Testis (tissue), 3 donors: ENCODE results near the gene NEK5. TPM values are rescaled to one million over a fixed set of nuclear protein-coding genes. Genes with fewer than 3 reads are reported as not detected.

Source experiments
- DNase-seq: peaks from one replicate; pipeline ENCODE4 v3.0.0-alpha.2; 2019
- H3K27ac ChIP-seq, 2 donors: fragments of 200-600 bp; sonication (generic); one replicate each; pipeline ENCODE4 v1.5.1; 2019
- H3K27me3 ChIP-seq: fragments of 200-600 bp; sonication (generic); one replicate; pipeline ENCODE4 v1.5.1; 2019
- H3K36me3 ChIP-seq: fragments of 200-600 bp; sonication (generic); one replicate; pipeline ENCODE4 v1.5.1; 2017; ENCODE audit warnings: low read depth; ENCODE audit errors: missing control alignments
- H3K4me1 ChIP-seq: fragments of 200-600 bp; sonication (generic); one replicate; pipeline ENCODE4 v1.5.1; 2019
- H3K4me3 ChIP-seq, 2 donors: fragments of 200-600 bp; sonication (generic); one replicate each; pipeline ENCODE4 v1.5.1; 2017 to 2019
- H3K9me3 ChIP-seq: fragments of 200-600 bp; sonication (generic); one replicate; pipeline ENCODE4 v1.5.1; 2017
- CTCF ChIP-seq, 3 experiments: fragments of 450-650 bp in 2 of 3; fragments of 200-600 bp in 1 of 3; sonication (generic) in 1 of 3; IDR thresholded peaks; one replicate each; pipeline ENCODE4 v1.5.1; 2016 to 2019; ENCODE audit warnings: antibody characterized with exemption in 3 of 3, mild to moderate bottlenecking in 2 of 3, moderate library complexity in 1 of 3
- POLR2A ChIP-seq: fragments of 450-650 bp; IDR thresholded peaks from one replicate; pipeline ENCODE4 v1.6.1; 2017; ENCODE audit warnings: antibody characterized with exemption, mild to moderate bottlenecking, moderate library complexity
- WGBS, 2 donors: methylation state at CpG; one replicate each; pipeline ENCODE4 v1.1.5; 2018; 5-methylcytosine and 5-hydroxymethylcytosine counted together
- intact Hi-C: fragments of 100-400 bp; cut with DNase I; formaldehyde crosslinking; loops from one replicate; pipeline ENCODE4 v1.15.1; 2023; ENCODE audit warnings: low total_unique reads
- polyA plus RNA-seq: library from polyadenylated mRNA; stranded (reverse); fragments of 350-450 nt; fragmentation: Illumina TruSeq; extraction: RNeasy Lipid Tissue Mini Kit (QIAGEN cat#74804); gene quantifications from one replicate; pipeline ENCODE4 v1.2.3, GENCODE V29; 2014; ENCODE audit warnings: low read depth, low replicate concordance; ENCODE audit not compliant: insufficient read depth
- total RNA-seq, 2 donors: library from RNA; depleted of rRNA; stranded (reverse); fragments of >200 nt; gene quantifications; one replicate each; pipeline ENCODE4 v1.2.3, GENCODE V29; 2016

NEK5 gene
- total and polyA plus RNA-seq, 3 donors from 2014 or later = 9.2 to 17.3 (median 9.5) TPM

- Histone ChIP-seq H3K27ac (no peak overlapping the region), H3K4me3 (no peak overlapping the region), H3K9me3 (no peaks in the 10 kb centered on the region), H3K4me1 (no peaks in the 10 kb centered on the region), H3K27me3 (no peaks in the 10 kb centered on the region), H3K36me3 (no peaks in the 10 kb centered on the region)
- intact Hi-C loops = no loop called here
- 84 to 88% methylated on average over 5 of the region's 5 CpGs for WGBS, 2 donors
- no peak for DNase-seq
- TF ChIP-seq POLR2A (no peak), CTCF (IDR thresholded peaks at IDR 0.05) (no peak)
Observed at GRCh38 chr13:52097197-52097596, 31.7 kb downstream of the NEK5 start.

DNA sequence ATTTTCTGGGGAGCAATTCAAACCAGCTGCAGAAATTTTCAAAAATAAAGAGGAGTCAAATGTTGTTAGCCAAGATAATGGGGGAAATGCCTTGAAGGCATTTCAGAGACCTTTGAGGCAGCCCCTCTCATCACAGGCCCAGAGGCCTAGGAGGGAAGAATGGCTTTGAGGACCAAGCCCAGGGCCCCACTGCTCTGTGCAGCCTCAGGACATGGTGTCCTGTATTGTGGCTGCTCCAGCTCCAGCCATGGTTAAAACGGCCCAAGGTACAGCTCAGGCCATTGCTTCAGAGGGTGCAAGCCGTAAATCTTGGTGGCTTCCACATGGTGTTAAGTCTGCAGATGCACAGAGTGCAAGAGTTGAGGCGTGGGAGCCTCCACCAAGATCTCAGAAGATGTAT, 32.1 kb downstream of the NEK5 start:
- Histone ChIP-seq H3K4me3 (no peak overlapping the region), H3K36me3 (no peaks in the 10 kb centered on the region), H3K27me3 (no peaks in the 10 kb centered on the region), H3K4me1 (no peaks in the 10 kb centered on the region), H3K27ac (no peak overlapping the region), H3K9me3 (no peaks in the 10 kb centered on the region)
- TF ChIP-seq POLR2A = no peak
- TF ChIP-seq CTCF (IDR thresholded peaks at IDR 0.05) = no peak
- WGBS, 2 donors = 80 to 96% methylated on average over 3 of the region's 3 CpGs
- intact Hi-C loops = no loop called here
- DNase-seq = no peak

DNA sequence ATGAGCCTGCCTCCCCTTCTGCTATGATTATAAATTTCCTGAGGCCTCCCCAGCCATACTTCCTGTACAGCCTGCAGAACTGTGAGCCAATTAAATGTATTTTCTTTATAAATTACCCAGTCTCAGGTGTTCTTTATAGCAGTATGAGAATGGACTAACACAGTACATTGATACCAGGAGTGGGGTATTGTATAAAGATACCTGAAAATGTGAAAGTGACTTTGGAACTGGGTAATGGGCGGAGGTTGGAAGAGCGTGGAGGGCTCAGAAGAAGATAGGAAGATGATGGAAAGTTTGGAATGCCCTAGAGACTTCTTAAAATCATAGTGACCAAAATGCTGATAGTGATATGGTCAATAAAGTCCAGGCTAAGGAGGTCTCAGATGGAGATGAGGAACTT, 32.8 kb downstream of the NEK5 start:
- 89 to 93% methylated on average over 2 of the region's 2 CpGs for WGBS, 2 donors
- Histone ChIP-seq H3K27ac (no peak overlapping the region), H3K9me3 (no peaks in the 10 kb centered on the region), H3K36me3 (no peaks in the 10 kb centered on the region), H3K4me1 (no peaks in the 10 kb centered on the region), H3K4me3 (no peak overlapping the region), H3K27me3 (no peaks in the 10 kb centered on the region)
- DNase-seq = no peak
- no peak for TF ChIP-seq POLR2A
- no peak for TF ChIP-seq CTCF (IDR thresholded peaks at IDR 0.05)
- intact Hi-C loops = no loop called here

DNA sequence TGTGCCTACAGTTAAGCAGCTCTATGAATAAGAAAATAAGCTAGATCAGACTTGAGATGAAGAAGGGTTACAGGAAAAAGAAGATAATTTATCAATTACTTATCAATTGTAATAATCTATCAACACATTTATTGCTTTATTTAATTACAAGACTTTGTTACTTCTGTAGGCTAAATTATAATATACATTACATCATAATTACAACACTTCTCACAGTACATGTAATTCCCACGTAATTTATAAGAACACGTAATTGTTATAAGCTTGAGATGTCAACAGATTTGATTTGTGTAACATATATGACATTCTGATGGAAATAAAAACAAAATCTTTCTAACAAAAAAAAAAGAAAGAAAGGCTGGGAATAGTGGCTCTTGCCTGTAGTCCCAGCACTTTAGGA, 36.8 kb downstream of the NEK5 start:
- Histone ChIP-seq H3K4me1 (no peaks in the 10 kb centered on the region), H3K36me3 (no peaks in the 10 kb centered on the region), H3K4me3 (no peak overlapping the region), H3K27me3 (no peaks in the 10 kb centered on the region), H3K27ac (no peak overlapping the region), H3K9me3 (no peaks in the 10 kb centered on the region)
- no peak for TF ChIP-seq POLR2A
- TF ChIP-seq CTCF (IDR thresholded peaks at IDR 0.05) = no peak
- intact Hi-C loops = no loop called here
- 92 to 93% methylated on average over 2 of the region's 2 CpGs for WGBS, 2 donors
- DNase-seq = no peak

GRCh38 chr13:52091473-52091872, 37.4 kb downstream of the NEK5 start:
- H3K27me3 ChIP-seq = no peaks in the 10 kb centered on the region
- intact Hi-C loops = no loop called here
- TF ChIP-seq POLR2A (no peak), CTCF (IDR thresholded peaks at IDR 0.05) (no peak)
- no peaks in the 10 kb centered on the region for H3K36me3 ChIP-seq
- H3K9me3 ChIP-seq = no peaks in the 10 kb centered on the region
- DNase-seq = no peak
- no peak overlapping the region for H3K4me3 ChIP-seq
- no peak overlapping the region for H3K27ac ChIP-seq
- H3K4me1 ChIP-seq = no peaks in the 10 kb centered on the region
- 60 to 67% methylated on average over 2 of the region's 2 CpGs for WGBS, 2 donors
